Erythroblast (primary cell): ENCODE data around the gene ALKBH4.
"Not testable (repeated sequence)": the region's sequence is repeated elsewhere in the genome, so short reads cannot be mapped to it uniquely, and the experiment has no call there.

Source experiments
- GATA1 ChIP-seq: IDR thresholded peaks from 2 replicates; pipeline ENCODE4 v1.6.1; 2011; ENCODE audit warnings: low read depth, mild to moderate bottlenecking, control low read depth, low read length, moderate library complexity
- POLR2A ChIP-seq: IDR thresholded peaks from 2 replicates; pipeline ENCODE4 v1.6.1; 2011; ENCODE audit warnings: mild to moderate bottlenecking, low read length

DNA sequence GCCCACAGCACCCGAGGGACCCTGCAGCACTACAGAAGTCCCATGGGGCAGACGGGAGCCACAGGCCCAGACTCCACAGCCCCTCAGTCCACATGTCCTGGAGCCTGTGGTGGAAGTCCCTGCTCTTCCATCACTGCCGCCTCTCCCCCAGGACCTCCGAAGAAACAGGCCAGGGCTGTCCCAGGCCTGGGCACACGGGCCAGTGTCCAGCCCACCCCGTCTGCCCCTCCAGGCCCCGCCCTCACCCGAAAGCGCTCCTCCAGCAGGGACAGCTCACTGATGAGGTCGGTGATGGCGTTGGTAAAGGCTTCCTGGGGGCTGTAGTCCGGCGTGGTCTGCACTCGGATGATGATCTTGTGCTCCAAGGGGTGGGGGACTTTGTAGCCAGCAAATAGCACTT is 9.5 kb upstream of the ALKBH4 start:
- not testable (repeated sequence) for TF ChIP-seq POLR2A, GATA1
